PFSK-1 (cell line): ENCODE results near the gene NR1H4.

Source experiments
- FOXP2 ChIP-seq: optimal IDR thresholded peaks from 2 replicates; pipeline ENCODE3; 2011; ENCODE audit warnings: borderline replicate concordance, control low read depth, inconsistent platforms; ENCODE audit not compliant: insufficient read depth; ENCODE audit errors: extremely low read length, extremely low read depth
- POLR2AphosphoS5 ChIP-seq: IDR thresholded peaks from 2 replicates; pipeline ENCODE4 v1.6.1; 2012; ENCODE audit warnings: low read depth, mild to moderate bottlenecking, control low read depth, low read length, moderate library complexity
- REST ChIP-seq, 2 experiments: IDR thresholded peaks; 2 replicates each; pipeline versions ENCODE4 v1.6.1 to v1.8.0; 2011 to 2012; ENCODE audit warnings: low read depth in 2 of 2, low read length in 2 of 2, control low read depth in 1 of 2, inconsistent platforms in 1 of 2, mild to moderate bottlenecking in 1 of 2, moderate library complexity in 1 of 2; ENCODE audit not compliant: insufficient read depth in 1 of 2
- SIN3A ChIP-seq: IDR thresholded peaks from 2 replicates; pipeline ENCODE4 v1.6.1; 2012; ENCODE audit warnings: mild to moderate bottlenecking, low read length, moderate library complexity, borderline replicate concordance; ENCODE audit not compliant: insufficient read depth
- TAF1 ChIP-seq: IDR thresholded peaks from 2 replicates; pipeline ENCODE4 v1.6.1; 2012; ENCODE audit warnings: low read length, control low read depth, borderline replicate concordance; ENCODE audit not compliant: insufficient read depth

GRCh38 chr12:100578923-100579322 is 105.3 kb downstream of the NR1H4 start:
- no peak for TF ChIP-seq POLR2AphosphoS5
- TF ChIP-seq TAF1, result no peak
- TF ChIP-seq FOXP2, result no peak
- no peak for TF ChIP-seq SIN3A
- TF ChIP-seq REST (IDR thresholded peaks at IDR 0.05; ENCODE audit: insufficient read depth in 1 of 2, low read depth in 2 of 2, low read length in 2 of 2), result no peak
